CD4-positive, alpha-beta memory T cell (primary cell): ENCODE results near the gene NPY2R. TPM values are rescaled to one million over a fixed set of nuclear protein-coding genes. Genes with fewer than 3 reads are reported as not detected.

Experiments used
- CTCF ChIA-PET: fragments of 350-600 bp; sonication (Branson Sonifier 250); formaldehyde crosslinking; loops from one replicate; lab custom pipeline; 2021; ENCODE audit warnings: inconsistent platforms; ENCODE audit not compliant: partially characterized antibody; lab: Charles Lee
- POLR2A ChIA-PET: fragments of 350-600 bp; sonication (Branson Sonifier 250); formaldehyde crosslinking; loops from one replicate; lab custom pipeline; 2021; ENCODE audit not compliant: partially characterized antibody; lab: Charles Lee
- DNase-seq, 5 donors: peaks; one replicate each; pipeline versions ENCODE4 v3.0.0 to v3.0.0-alpha.2; 2020 to 2022; ENCODE audit warnings: mixed read lengths in 1 of 5
- H3K27ac ChIP-seq: one replicate; pipeline ENCODE4 v1.7.0; 2013; ENCODE audit warnings: low read depth, low read length
- H3K27me3 ChIP-seq: 2 replicates; pipeline ENCODE4 v1.7.0; 2013; ENCODE audit warnings: mild to moderate bottlenecking, low read length, moderate library complexity; ENCODE audit not compliant: insufficient read depth
- H3K36me3 ChIP-seq: 2 replicates; pipeline ENCODE4 v1.7.0; 2013; ENCODE audit warnings: mild to moderate bottlenecking, low read length, moderate library complexity; ENCODE audit not compliant: insufficient read depth
- H3K4me1 ChIP-seq: 2 replicates; pipeline ENCODE4 v1.7.0; 2013; ENCODE audit warnings: mild to moderate bottlenecking, low read length, moderate library complexity; ENCODE audit not compliant: insufficient read depth
- H3K4me3 ChIP-seq, 2 donors: one replicate each; pipeline ENCODE4 v1.7.0; 2013; ENCODE audit warnings: low read length in 2 of 2, mild to moderate bottlenecking in 1 of 2
- H3K9me3 ChIP-seq, 2 donors: one replicate each; pipeline ENCODE4 v1.7.0; 2013; ENCODE audit warnings: low read length in 2 of 2, control low read depth in 1 of 2; ENCODE audit not compliant: control insufficient read depth in 1 of 2
- H3K27ac Mint-ChIP-seq, 7 donors: one replicate each; pipeline ENCODE4 v1.8.0; 2020 to 2021; ENCODE audit warnings: mixed read lengths in 7 of 7, mild to moderate bottlenecking in 6 of 7, inconsistent platforms in 3 of 7, moderate library complexity in 3 of 7
- H3K27me3 Mint-ChIP-seq, 2 donors: one replicate each; pipeline ENCODE4 v1.8.0; 2020 to 2021; ENCODE audit warnings: mixed read lengths in 2 of 2
- H3K36me3 Mint-ChIP-seq, 2 donors: one replicate each; pipeline ENCODE4 v1.8.0; 2020 to 2021; ENCODE audit warnings: mixed read lengths in 2 of 2, inconsistent platforms in 1 of 2, mild to moderate bottlenecking in 1 of 2
- H3K4me1 Mint-ChIP-seq, 4 donors: one replicate each; pipeline ENCODE4 v1.8.0; 2020 to 2021; ENCODE audit warnings: mixed read lengths in 4 of 4, mild to moderate bottlenecking in 1 of 4
- H3K4me3 Mint-ChIP-seq, 8 donors: one replicate each; pipeline ENCODE4 v1.8.0; 2020 to 2021; ENCODE audit warnings: mixed read lengths in 8 of 8, mild to moderate bottlenecking in 7 of 8, moderate library complexity in 6 of 8, inconsistent platforms in 3 of 8
- H3K9me3 Mint-ChIP-seq, 8 donors: one replicate each; pipeline ENCODE4 v1.8.0; 2020 to 2021; ENCODE audit warnings: mixed read lengths in 8 of 8, mild to moderate bottlenecking in 5 of 8, inconsistent platforms in 3 of 8, moderate library complexity in 1 of 8
- intact Hi-C: fragments of 100-400 bp; cut with micrococcal nuclease; formaldehyde crosslinking; loops from one replicate; pipeline ENCODE4 v1.15.1; 2023
- polyA plus RNA-seq, 2 donors: library from polyadenylated mRNA; unstranded; fragments of 300-500 nt; fragmentation: Illumina TruSeq; gene quantifications; one replicate each; pipeline ENCODE4 v1.2.3, GENCODE V29; 2021
- total RNA-seq, 2 experiments: library from RNA; stranded (reverse); gene quantifications; one replicate each; pipeline ENCODE4 v1.2.3, GENCODE V29; 2021

NPY2R gene
- total and polyA plus RNA-seq, 4 experiments from 2014 or later = not detected

DNA sequence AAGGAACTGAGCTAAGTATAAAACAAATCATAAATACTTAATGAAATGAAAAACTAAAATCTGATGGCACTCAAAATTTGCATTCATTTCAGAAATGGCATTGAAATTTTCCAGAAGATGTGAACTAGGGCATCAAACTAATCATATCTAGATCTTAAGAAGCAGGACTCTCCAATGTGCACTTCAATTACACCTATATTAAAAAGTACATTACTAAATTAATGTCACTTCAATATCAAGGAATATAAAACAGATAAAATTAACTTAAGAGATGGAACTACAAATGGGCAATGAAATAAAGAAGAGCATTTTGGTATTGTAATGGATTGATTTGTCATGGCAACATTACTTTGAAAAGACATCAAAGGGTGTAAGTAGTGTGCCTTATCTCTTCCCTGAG is 20.3 kb downstream of the NPY2R start:
- Mint-ChIP-seq H3K36me3 (no peaks in the 10 kb centered on the region), H3K4me3 (no peak overlapping the region), H3K27me3 (no peaks in the 10 kb centered on the region), H3K4me1 (no peaks in the 10 kb centered on the region), H3K27ac (no peak overlapping the region), H3K9me3 (no peaks in the 10 kb centered on the region)
- no peaks in the 10 kb centered on the region for H3K9me3 ChIP-seq
- CTCF ChIA-PET = no interaction called here
- no peaks in the 10 kb centered on the region for H3K4me1 ChIP-seq
- no peaks in the 10 kb centered on the region for H3K27me3 ChIP-seq
- intact Hi-C loops = no loop called here
- no peak overlapping the region for H3K4me3 ChIP-seq
- no peaks in the 10 kb centered on the region for H3K36me3 ChIP-seq
- H3K27ac ChIP-seq = no peak overlapping the region
- no peak for DNase-seq
- POLR2A ChIA-PET = no interaction called here

DNA sequence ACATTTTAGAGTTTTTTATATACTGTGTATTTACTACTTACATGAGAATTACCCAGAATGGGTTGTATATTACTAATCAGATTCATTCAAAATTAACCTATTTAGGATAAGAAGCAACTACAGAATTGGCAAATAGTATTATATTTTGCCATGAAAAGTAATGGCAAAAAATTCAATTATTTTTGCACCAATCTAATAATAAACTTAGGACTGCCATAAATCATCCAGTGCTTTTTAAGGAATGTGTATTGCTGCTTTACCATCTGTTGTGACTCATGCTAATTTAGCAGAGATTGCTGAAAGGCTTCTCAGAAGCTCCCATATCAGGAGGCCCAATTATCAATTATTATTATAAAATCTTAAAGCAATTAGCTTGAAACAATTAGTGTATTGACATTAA is 24.0 kb downstream of the NPY2R start:
- POLR2A ChIA-PET = no interaction called here
- CTCF ChIA-PET = no interaction called here
- H3K4me3 Mint-ChIP-seq = no peak overlapping the region
- Histone ChIP-seq H3K36me3 (no peaks in the 10 kb centered on the region), H3K9me3 (no peaks in the 10 kb centered on the region), H3K27ac (no peak overlapping the region), H3K27me3 (no peaks in the 10 kb centered on the region), H3K4me1 (no peaks in the 10 kb centered on the region), H3K4me3 (no peak overlapping the region)
- H3K27ac Mint-ChIP-seq = no peak overlapping the region
- H3K9me3 Mint-ChIP-seq = no peaks in the 10 kb centered on the region
- intact Hi-C loops = no loop called here
- no peaks in the 10 kb centered on the region for H3K4me1 Mint-ChIP-seq
- H3K36me3 Mint-ChIP-seq = no peaks in the 10 kb centered on the region
- DNase-seq = no peak
- no peaks in the 10 kb centered on the region for H3K27me3 Mint-ChIP-seq

DNA sequence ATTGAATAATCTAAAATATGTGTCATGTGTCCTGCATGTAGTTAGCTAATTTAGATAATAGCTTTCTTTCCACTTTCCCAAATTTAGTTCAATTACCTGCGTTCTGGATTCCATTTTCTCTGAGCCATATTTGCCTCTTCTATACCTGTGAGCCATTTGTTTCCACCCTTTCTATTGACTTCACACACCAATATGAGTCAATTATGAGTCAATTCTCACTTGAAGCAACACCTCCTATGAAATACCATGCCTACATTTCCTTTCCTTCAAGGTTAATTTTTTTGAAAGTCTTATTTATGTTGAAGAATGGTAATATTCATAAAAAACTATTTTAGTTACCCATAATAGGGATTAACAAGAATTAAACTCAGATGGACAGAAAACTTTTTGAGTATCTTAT is 25.8 kb downstream of the NPY2R start:
- intact Hi-C loops = no loop called here
- ChIA-PET CTCF (no interaction called here), POLR2A (no interaction called here)
- Histone ChIP-seq H3K9me3 (no peaks in the 10 kb centered on the region), H3K4me1 (no peaks in the 10 kb centered on the region), H3K27me3 (no peaks in the 10 kb centered on the region), H3K4me3 (no peak overlapping the region), H3K36me3 (no peaks in the 10 kb centered on the region), H3K27ac (no peak overlapping the region)
- Mint-ChIP-seq H3K27ac (no peak overlapping the region), H3K4me1 (no peaks in the 10 kb centered on the region), H3K27me3 (no peaks in the 10 kb centered on the region), H3K4me3 (no peak overlapping the region), H3K9me3 (peaks cover 0 to 4% (median 0%) of the 10 kb centered on the region in 8 donors), H3K36me3 (no peaks in the 10 kb centered on the region)
- DNase-seq = no peak

DNA sequence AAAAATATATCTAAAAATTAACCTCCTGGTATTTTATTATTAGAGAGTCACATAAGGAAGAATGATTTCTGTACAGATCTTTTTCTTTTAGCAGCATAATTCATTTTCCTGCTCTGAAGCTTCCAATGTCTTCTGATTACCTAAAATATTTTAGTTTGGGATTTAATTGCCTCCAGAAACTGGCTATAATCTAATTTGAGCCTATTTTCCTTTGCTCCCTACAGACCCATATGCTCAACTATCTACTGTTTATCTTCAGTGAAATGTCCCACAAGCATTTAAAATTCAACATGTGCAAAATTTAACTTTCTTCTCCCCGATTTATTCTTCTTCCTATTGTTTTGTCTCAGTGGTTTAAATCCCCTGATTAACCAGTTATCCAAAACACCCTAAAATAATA is 29.1 kb downstream of the NPY2R start:
- Histone ChIP-seq H3K27ac (no peak overlapping the region), H3K27me3 (no peaks in the 10 kb centered on the region), H3K9me3 (no peaks in the 10 kb centered on the region), H3K36me3 (no peaks in the 10 kb centered on the region), H3K4me1 (no peaks in the 10 kb centered on the region), H3K4me3 (no peak overlapping the region)
- Mint-ChIP-seq H3K36me3 (no peaks in the 10 kb centered on the region), H3K27ac (no peak overlapping the region), H3K27me3 (no peaks in the 10 kb centered on the region), H3K9me3 (peaks cover 0 to 4% (median 0%) of the 10 kb centered on the region in 8 donors), H3K4me3 (no peak overlapping the region), H3K4me1 (no peaks in the 10 kb centered on the region)
- DNase-seq = no peak
- ChIA-PET CTCF (no interaction called here), POLR2A (no interaction called here)
- intact Hi-C loops = no loop called here

DNA sequence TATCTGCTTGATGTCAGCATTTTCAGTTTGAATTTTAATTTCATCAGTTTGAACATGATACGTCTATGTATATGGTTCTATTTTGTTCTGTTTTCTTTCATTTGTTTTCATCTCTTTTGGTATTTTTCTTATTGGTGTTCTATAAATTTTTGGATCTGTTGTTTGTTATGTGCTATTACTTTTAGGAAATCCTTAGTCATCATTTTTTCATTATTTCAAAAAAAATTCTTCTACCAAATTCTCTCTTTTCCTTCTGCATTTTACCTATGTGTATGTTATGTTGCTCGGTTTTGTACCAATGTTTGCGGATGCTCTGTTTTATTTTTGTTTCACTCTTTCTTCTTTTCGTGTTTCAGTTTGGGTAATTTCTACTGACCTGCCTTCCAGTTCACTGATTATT is 32.8 kb downstream of the NPY2R start:
- Histone ChIP-seq H3K4me3 (no peak overlapping the region), H3K36me3 (no peaks in the 10 kb centered on the region), H3K4me1 (no peaks in the 10 kb centered on the region), H3K27me3 (no peaks in the 10 kb centered on the region), H3K27ac (no peak overlapping the region), H3K9me3 (no peaks in the 10 kb centered on the region)
- intact Hi-C loops = no loop called here
- no peaks in the 10 kb centered on the region for H3K36me3 Mint-ChIP-seq
- H3K4me3 Mint-ChIP-seq = no peak overlapping the region
- no peaks in the 10 kb centered on the region for H3K4me1 Mint-ChIP-seq
- H3K9me3 Mint-ChIP-seq = peaks cover 0 to 4% (median 0%) of the 10 kb centered on the region in 8 donors
- CTCF ChIA-PET = no interaction called here
- H3K27me3 Mint-ChIP-seq = no peaks in the 10 kb centered on the region
- no peak overlapping the region for H3K27ac Mint-ChIP-seq
- no peak for DNase-seq
- POLR2A ChIA-PET = no interaction called here

DNA sequence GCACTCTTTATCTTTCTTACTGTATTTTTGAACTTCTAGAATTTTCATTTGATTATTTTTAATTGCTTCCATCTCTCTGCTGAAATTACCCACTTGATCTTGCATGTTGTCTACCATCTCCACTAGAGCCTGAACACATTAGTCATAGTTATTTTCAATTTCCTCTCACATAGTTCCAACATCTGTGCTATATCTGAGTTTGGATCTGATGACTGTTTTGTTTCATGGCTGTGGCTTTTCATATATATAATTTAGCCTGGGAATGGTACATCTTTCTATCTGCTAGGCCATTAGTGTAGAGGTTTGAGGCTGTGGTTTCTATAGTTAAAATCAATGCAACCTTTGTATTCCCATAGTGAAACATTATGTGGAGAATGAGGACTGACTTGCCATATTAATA is 33.2 kb downstream of the NPY2R start:
- H3K27ac Mint-ChIP-seq = no peak overlapping the region
- Histone ChIP-seq H3K4me1 (no peaks in the 10 kb centered on the region), H3K9me3 (no peaks in the 10 kb centered on the region), H3K4me3 (no peak overlapping the region), H3K36me3 (no peaks in the 10 kb centered on the region), H3K27me3 (no peaks in the 10 kb centered on the region), H3K27ac (no peak overlapping the region)
- no peak overlapping the region for H3K4me3 Mint-ChIP-seq
- H3K27me3 Mint-ChIP-seq = peaks cover 0 to 1% of the 10 kb centered on the region in 2 donors
- POLR2A ChIA-PET = no interaction called here
- CTCF ChIA-PET = no interaction called here
- peaks cover 0 to 4% (median 0%) of the 10 kb centered on the region in 8 donors for H3K9me3 Mint-ChIP-seq
- no peaks in the 10 kb centered on the region for H3K36me3 Mint-ChIP-seq
- DNase-seq = no peak
- no peaks in the 10 kb centered on the region for H3K4me1 Mint-ChIP-seq
- intact Hi-C loops = no loop called here

DNA sequence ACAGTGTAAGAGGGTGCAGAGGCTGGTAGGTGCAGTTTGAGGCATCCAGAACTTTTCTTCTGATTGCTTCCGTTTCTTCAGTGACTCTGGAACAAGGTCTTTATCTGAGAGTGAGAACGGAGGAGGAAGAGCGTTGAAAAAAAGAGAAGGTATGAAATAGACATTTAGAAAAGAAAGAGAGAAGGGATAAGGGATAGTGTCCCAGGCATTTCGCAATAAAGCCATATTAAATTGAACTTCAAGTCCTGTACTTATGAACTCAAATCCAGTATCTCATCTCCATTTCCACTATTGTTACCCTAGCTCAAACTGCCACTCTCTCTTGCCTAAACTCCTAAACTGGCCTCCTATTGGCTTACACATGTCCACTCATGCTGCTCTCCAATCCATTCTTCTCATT is 36.7 kb downstream of the NPY2R start:
- no peaks in the 10 kb centered on the region for H3K27me3 ChIP-seq
- no peaks in the 10 kb centered on the region for H3K36me3 ChIP-seq
- H3K27ac ChIP-seq = no peak overlapping the region
- no peak overlapping the region for H3K4me3 ChIP-seq
- peaks cover 0 to 3% of the 10 kb centered on the region in 2 donors for H3K27me3 Mint-ChIP-seq
- intact Hi-C loops = no loop called here
- POLR2A ChIA-PET = no interaction called here
- peaks cover 0 to 4% (median 0%) of the 10 kb centered on the region in 8 donors for H3K9me3 Mint-ChIP-seq
- no peaks in the 10 kb centered on the region for H3K4me1 ChIP-seq
- no peaks in the 10 kb centered on the region for H3K4me1 Mint-ChIP-seq
- no peak for DNase-seq
- CTCF ChIA-PET = no interaction called here
- H3K27ac Mint-ChIP-seq = no peak overlapping the region
- H3K36me3 Mint-ChIP-seq = no peaks in the 10 kb centered on the region
- H3K4me3 Mint-ChIP-seq = no peak overlapping the region
- no peaks in the 10 kb centered on the region for H3K9me3 ChIP-seq
